PC-9 (cell line): ENCODE measurements around the gene SLC12A3. TPM values are rescaled to one million over a fixed set of nuclear protein-coding genes. Genes with fewer than 3 reads are reported as not detected.

Experiments used
- BruUV-seq: library from RNA; stranded (reverse); fragments of 400-500 nt; replicated peaks from 2 replicates; lab custom pipeline; 2021; lab: Mats Ljungman, UMichigan
- CTCF ChIA-PET: fragments of 300-600 bp; sonication (Branson Sonifier 250); formaldehyde crosslinking; loops from one replicate; lab custom pipeline; 2022; ENCODE audit warnings: antibody characterized with exemption; lab: Charles Lee
- POLR2A ChIA-PET: fragments of 300-600 bp; sonication (Branson Sonifier 250); formaldehyde crosslinking; loops from one replicate; lab custom pipeline; 2022; ENCODE audit warnings: antibody characterized with exemption; ENCODE audit not compliant: unreplicated experiment; lab: Charles Lee
- DNase-seq, 2 experiments: peaks; one replicate each; pipeline versions ENCODE4 v3.0.0 to v3.0.0-alpha.2; 2015 to 2022; ENCODE audit warnings: mixed read lengths in 1 of 2
- H2AFZ ChIP-seq: fragments of 200-600 bp; sonication (generic); 2 replicates; pipeline ENCODE4 v1.8.1; 2017; ENCODE audit warnings: antibody characterized with exemption
- H3F3A ChIP-seq: fragments of 200-600 bp; sonication (generic); 2 replicates; pipeline ENCODE4 v1.8.1; 2017; ENCODE audit warnings: antibody characterized with exemption, mild to moderate bottlenecking, low read depth; ENCODE audit not compliant: insufficient read depth
- H3K27ac ChIP-seq: fragments of 200-600 bp; sonication (generic); 2 replicates; pipeline ENCODE4 v1.6.1; 2016; ENCODE audit warnings: mixed run types
- H3K27me3 ChIP-seq: fragments of 200-600 bp; sonication (generic); 2 replicates; pipeline ENCODE4 v1.6.1; 2016; ENCODE audit warnings: low read depth, mixed run types; ENCODE audit not compliant: insufficient read depth
- H3K36me3 ChIP-seq: fragments of 200-600 bp; sonication (generic); 2 replicates; pipeline ENCODE4 v1.6.1; 2016; ENCODE audit warnings: low read depth, mixed run types
- H3K4me1 ChIP-seq: fragments of 200-600 bp; sonication (generic); replicated peaks from 2 replicates; pipeline ENCODE4 v1.6.1; 2016; ENCODE audit warnings: mixed run types; ENCODE audit not compliant: insufficient read depth
- H3K4me2 ChIP-seq: fragments of 200-600 bp; sonication (generic); 2 replicates; pipeline ENCODE4 v1.6.1; 2017; ENCODE audit warnings: mixed run types
- H3K4me3 ChIP-seq: fragments of 200-600 bp; sonication (generic); 2 replicates; pipeline ENCODE4 v1.6.1; 2016; ENCODE audit warnings: mixed run types
- H3K79me2 ChIP-seq: fragments of 200-600 bp; sonication (generic); 2 replicates; pipeline ENCODE4 v1.6.1; 2017; ENCODE audit warnings: low read depth, mixed run types
- H3K9me2 ChIP-seq: fragments of 200-600 bp; sonication (generic); 2 replicates; pipeline ENCODE4 v1.8.1; 2017; ENCODE audit warnings: mild to moderate bottlenecking; ENCODE audit not compliant: insufficient read depth
- H3K9me3 ChIP-seq: fragments of 200-600 bp; sonication (generic); 2 replicates; pipeline ENCODE4 v1.8.1; 2016; ENCODE audit warnings: low read depth; ENCODE audit not compliant: insufficient read depth
- H4K20me1 ChIP-seq: fragments of 200-600 bp; sonication (generic); 2 replicates; pipeline ENCODE4 v1.8.1; 2017; ENCODE audit not compliant: insufficient read depth
- EZH2 ChIP-seq: fragments of 200-600 bp; sonication (generic); IDR thresholded peaks from 2 replicates; pipeline ENCODE4 v1.8.0; 2017; ENCODE audit warnings: antibody characterized with exemption, low read depth
- intact Hi-C: fragments of 100-400 bp; cut with micrococcal nuclease; formaldehyde crosslinking; loops from one replicate; pipeline ENCODE4 v1.10.0; 2022; ENCODE audit not compliant: unreplicated experiment
- total RNA-seq: library from RNA; stranded (reverse); gene quantifications from 2 replicates; pipeline ENCODE4 v1.2.3, GENCODE V29; 2021
- TF ChIP-seq, protein P1 (sequence below): fragments of 200-600 bp; sonication (generic); conservative IDR thresholded peaks from 2 replicates; pipeline ENCODE4 v1.6.1; 2017; ENCODE audit warnings: mixed run types, antibody characterized with exemption, mild to moderate bottlenecking, moderate library complexity

The SLC12A3 gene
- total RNA-seq, 1 experiment from 2014 or later: 0.26 TPM

GRCh38 chr16:56916571-56917403, 51.8 kb downstream of the SLC12A3 start:
- POLR2A ChIA-PET: no interaction called here

DNA sequence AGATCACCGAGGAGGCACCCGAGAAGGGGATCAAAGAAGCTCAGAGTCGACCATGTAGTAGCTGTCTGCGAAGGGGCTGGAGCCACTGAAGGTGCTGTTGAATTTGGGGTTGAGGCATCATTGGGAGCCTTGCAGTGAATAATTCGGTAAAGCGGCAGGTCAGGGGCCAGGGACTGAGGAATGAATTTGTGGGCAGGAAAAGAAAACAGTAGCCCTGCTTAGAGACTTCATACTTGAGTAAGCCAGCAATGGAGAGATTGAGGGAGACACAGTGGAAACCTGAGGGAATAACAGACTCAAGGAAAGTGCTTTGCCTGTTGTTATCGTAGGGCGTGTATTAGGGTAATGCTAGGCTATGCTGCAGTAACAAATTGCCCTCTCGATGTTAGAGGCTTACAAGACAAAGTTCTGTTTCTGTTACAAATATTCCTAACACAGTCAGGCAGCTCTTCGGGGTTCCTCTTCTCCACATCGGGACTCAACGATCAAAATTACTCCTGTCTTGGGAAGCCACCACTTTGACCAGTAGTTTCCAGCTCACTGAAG, 53.5 kb downstream of the SLC12A3 start:
- H4K20me1 ChIP-seq: no peaks in the 10 kb centered on the region
- H3K4me1 ChIP-seq: peaks cover 44% of the 10 kb centered on the region
- intact Hi-C loops: no loop called here
- peaks cover 18% of the 10 kb centered on the region for H3F3A ChIP-seq
- H3K27me3 ChIP-seq: no peaks in the 10 kb centered on the region
- H3K79me2 ChIP-seq: no peaks in the 10 kb centered on the region
- no peak overlapping the region; the same call in 1 of the 2 replicates for H3K27ac ChIP-seq
- TF ChIP-seq EZH2: no peak
- TF ChIP-seq, protein P1, sequence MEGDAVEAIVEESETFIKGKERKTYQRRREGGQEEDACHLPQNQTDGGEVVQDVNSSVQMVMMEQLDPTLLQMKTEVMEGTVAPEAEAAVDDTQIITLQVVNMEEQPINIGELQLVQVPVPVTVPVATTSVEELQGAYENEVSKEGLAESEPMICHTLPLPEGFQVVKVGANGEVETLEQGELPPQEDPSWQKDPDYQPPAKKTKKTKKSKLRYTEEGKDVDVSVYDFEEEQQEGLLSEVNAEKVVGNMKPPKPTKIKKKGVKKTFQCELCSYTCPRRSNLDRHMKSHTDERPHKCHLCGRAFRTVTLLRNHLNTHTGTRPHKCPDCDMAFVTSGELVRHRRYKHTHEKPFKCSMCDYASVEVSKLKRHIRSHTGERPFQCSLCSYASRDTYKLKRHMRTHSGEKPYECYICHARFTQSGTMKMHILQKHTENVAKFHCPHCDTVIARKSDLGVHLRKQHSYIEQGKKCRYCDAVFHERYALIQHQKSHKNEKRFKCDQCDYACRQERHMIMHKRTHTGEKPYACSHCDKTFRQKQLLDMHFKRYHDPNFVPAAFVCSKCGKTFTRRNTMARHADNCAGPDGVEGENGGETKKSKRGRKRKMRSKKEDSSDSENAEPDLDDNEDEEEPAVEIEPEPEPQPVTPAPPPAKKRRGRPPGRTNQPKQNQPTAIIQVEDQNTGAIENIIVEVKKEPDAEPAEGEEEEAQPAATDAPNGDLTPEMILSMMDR: no peak
- POLR2A ChIA-PET: no interaction called here
- H3K4me2 ChIP-seq: peak overlapping the region; percentile 45; the same call in 1 of the 2 replicates
- H2AFZ ChIP-seq: no peak overlapping the region
- no peak overlapping the region for H3K4me3 ChIP-seq
- CTCF ChIA-PET: no interaction called here
- BruUV-seq: no TSS peak
- no peak for DNase-seq
- H3K9me3 ChIP-seq: no peaks in the 10 kb centered on the region
- no peaks in the 10 kb centered on the region for H3K9me2 ChIP-seq
- no peaks in the 10 kb centered on the region for H3K36me3 ChIP-seq

More at GRCh38 chr16:56916571-56917403, 51.8 kb downstream of the SLC12A3 start:
- H3K27me3 ChIP-seq: no peaks in the 10 kb centered on the region
- no TSS peak for BruUV-seq
- H3K4me1 ChIP-seq: peaks cover 26% of the 10 kb centered on the region
- TF ChIP-seq EZH2: no peak
- TF ChIP-seq, protein P1: no peak
- CTCF ChIA-PET: no interaction called here
- no peak for DNase-seq
- intact Hi-C loops: no loop called here
- H3K27ac ChIP-seq: no peak overlapping the region
- H3K79me2 ChIP-seq: no peaks in the 10 kb centered on the region
- H3K9me2 ChIP-seq: no peaks in the 10 kb centered on the region
- H3K4me3 ChIP-seq: no peak overlapping the region
- H2AFZ ChIP-seq: no peak overlapping the region
- H3F3A ChIP-seq: peaks cover 18% of the 10 kb centered on the region; the same call in 1 of the 2 replicates
- no peaks in the 10 kb centered on the region for H4K20me1 ChIP-seq
- H3K4me2 ChIP-seq: no peak overlapping the region
- no peaks in the 10 kb centered on the region for H3K36me3 ChIP-seq
- H3K9me3 ChIP-seq: no peaks in the 10 kb centered on the region

DNA sequence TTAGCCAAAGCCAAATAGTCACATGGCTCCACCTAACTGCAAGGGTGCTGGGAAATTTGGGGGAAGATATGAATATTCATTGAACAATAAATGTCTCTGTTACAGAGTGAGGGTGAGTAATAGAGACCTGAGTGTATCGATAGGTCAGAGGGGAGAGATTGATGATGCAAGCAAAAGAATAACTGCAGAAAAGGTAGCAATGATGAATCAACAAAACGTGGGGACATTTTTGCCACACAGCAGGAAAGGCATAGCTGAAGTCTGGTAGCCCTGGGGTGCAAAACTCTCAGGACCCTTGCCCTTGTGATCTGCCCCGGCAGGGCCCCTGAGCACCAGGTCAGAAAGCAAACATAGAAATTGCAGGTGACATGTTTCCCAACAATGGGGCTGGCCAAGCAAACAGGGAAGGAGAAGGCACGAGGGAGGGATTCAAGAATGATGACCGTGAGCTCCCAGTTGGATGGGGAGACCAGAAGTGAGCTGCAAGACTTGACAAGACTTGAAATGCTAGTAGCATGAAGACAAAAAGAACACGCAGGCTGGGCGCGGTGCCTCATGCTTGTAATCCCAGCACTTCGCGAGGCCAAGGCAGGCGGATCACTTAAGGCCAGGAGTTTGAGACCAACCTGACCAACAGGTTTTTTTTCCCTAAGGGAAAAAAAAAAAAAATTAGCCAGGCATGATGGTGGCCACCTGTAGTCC, 54.2 kb downstream of the SLC12A3 start:
- peak; percentile 60 to 75 for DNase-seq

More for the DNA sequence above, 54.2 kb downstream of the SLC12A3 start:
- Histone ChIP-seq H3K9me2 (no peaks in the 10 kb centered on the region), H2AFZ (peak overlapping the region; percentile 61; the same call in 1 of the 2 replicates), H3K4me2 (peak overlapping the region; percentile 45), H3F3A (peaks cover 18% of the 10 kb centered on the region), H3K4me1 (peaks cover 45% of the 10 kb centered on the region), H3K4me3 (no peak overlapping the region), H3K27me3 (no peaks in the 10 kb centered on the region), H3K27ac (no peak overlapping the region; the same call in 1 of the 2 replicates), H3K36me3 (no peaks in the 10 kb centered on the region), H3K79me2 (no peaks in the 10 kb centered on the region), H3K9me3 (no peaks in the 10 kb centered on the region), H4K20me1 (no peaks in the 10 kb centered on the region)
- ChIA-PET POLR2A (interaction anchor here (0.6 kb wide), 2 partner anchors 26 to 87 kb away, joined by 3 read pairs; no protein-coding TSS in a partner anchor), CTCF (no interaction called here)
- BruUV-seq: no TSS peak
- intact Hi-C loops: no loop called here
- TF ChIP-seq EZH2: no peak
- TF ChIP-seq, protein P1: no peak
